WERI-Rb-1 (cell line): ENCODE data around the gene F8.

ENCODE experiments used
- DNase-seq: peaks from one replicate; pipeline ENCODE4 v3.0.0-alpha.2; 2020
- H3K27ac ChIP-seq: fragments of 250-450 bp; sonication (Bioruptor Pico); 2 replicates; pipeline ENCODE4 v1.5.1; 2020; ENCODE audit warnings: mild to moderate bottlenecking, moderate library complexity
- H3K27me3 ChIP-seq: fragments of 250-450 bp; sonication (Bioruptor Pico); 2 replicates; pipeline ENCODE4 v1.5.1; 2021; ENCODE audit warnings: mild to moderate bottlenecking, low read depth, moderate library complexity; ENCODE audit not compliant: insufficient read depth, severe bottlenecking
- H3K36me3 ChIP-seq: fragments of 250-450 bp; sonication (Bioruptor Pico); 2 replicates; pipeline ENCODE4 v1.5.1; 2020; ENCODE audit warnings: mild to moderate bottlenecking, moderate library complexity
- H3K4me3 ChIP-seq: 2 replicates; pipeline ENCODE4 v1.5.1; 2011; ENCODE audit warnings: low read depth, mild to moderate bottlenecking, control low read depth, low read length
- H3K9me3 ChIP-seq: fragments of 250-450 bp; sonication (Bioruptor Pico); 2 replicates; pipeline ENCODE4 v1.5.1; 2021; ENCODE audit warnings: mild to moderate bottlenecking, moderate library complexity; ENCODE audit not compliant: severe bottlenecking
- CTCF ChIP-seq: IDR thresholded peaks from 2 replicates; pipeline ENCODE4 v1.5.1; 2011; ENCODE audit warnings: low read depth, mild to moderate bottlenecking, control low read depth, inconsistent platforms, low read length

F8 gene

GRCh38 chrX:154855256-154855655, 167.3 kb downstream of the F8 start:
- no peak overlapping the region for H3K4me3 ChIP-seq
- H3K36me3 ChIP-seq: no peaks in the 10 kb centered on the region
- no peaks in the 10 kb centered on the region for H3K9me3 ChIP-seq
- H3K27me3 ChIP-seq: no peaks in the 10 kb centered on the region
- no peak for DNase-seq
- H3K27ac ChIP-seq: no peak overlapping the region
- no peak for TF ChIP-seq CTCF

GRCh38 chrX:154850957-154851611, 171.4 kb downstream of the F8 start:
- Histone ChIP-seq H3K36me3 (no peaks in the 10 kb centered on the region), H3K27ac (no peak overlapping the region), H3K9me3 (peaks cover 9% of the 10 kb centered on the region), H3K27me3 (no peaks in the 10 kb centered on the region), H3K4me3 (no peak overlapping the region)
- no peak for TF ChIP-seq CTCF
- DNase-seq: no peak

DNA sequence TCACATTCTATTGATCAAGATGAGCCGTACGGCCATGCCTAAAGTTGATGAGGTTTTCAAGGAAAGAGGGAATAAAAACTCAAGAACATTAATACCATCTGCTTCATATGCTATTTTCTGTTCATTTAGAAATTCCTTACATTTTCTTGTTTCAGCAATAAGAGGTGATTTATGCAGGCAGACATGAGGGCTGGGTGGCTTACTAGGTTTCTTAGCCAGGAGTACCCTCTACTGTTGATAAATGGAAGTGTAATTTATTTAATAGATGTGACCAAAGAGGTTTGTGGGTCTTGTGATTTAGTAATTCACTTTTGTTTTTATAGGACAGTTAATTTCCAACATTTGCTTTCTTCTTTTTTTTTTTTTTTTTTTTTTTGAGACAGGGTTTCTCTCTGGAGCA, 181.7 kb downstream of the F8 start:
- H3K36me3 ChIP-seq: no peaks in the 10 kb centered on the region
- TF ChIP-seq CTCF: peak; percentile 34; the same call in 1 of the 2 replicates
- H3K27me3 ChIP-seq: no peaks in the 10 kb centered on the region
- no peak overlapping the region for H3K27ac ChIP-seq
- no peaks in the 10 kb centered on the region for H3K9me3 ChIP-seq
- no peak for DNase-seq
- H3K4me3 ChIP-seq: no peak overlapping the region

- DNase-seq: no peak
- H3K27me3 ChIP-seq: no peaks in the 10 kb centered on the region
- no peaks in the 10 kb centered on the region for H3K36me3 ChIP-seq
- no peak overlapping the region for H3K4me3 ChIP-seq
- H3K27ac ChIP-seq: no peak overlapping the region
- no peaks in the 10 kb centered on the region for H3K9me3 ChIP-seq
- TF ChIP-seq CTCF: no peak
Observed at GRCh38 chrX:154836163-154836562, 186.4 kb downstream of the F8 start.

DNA sequence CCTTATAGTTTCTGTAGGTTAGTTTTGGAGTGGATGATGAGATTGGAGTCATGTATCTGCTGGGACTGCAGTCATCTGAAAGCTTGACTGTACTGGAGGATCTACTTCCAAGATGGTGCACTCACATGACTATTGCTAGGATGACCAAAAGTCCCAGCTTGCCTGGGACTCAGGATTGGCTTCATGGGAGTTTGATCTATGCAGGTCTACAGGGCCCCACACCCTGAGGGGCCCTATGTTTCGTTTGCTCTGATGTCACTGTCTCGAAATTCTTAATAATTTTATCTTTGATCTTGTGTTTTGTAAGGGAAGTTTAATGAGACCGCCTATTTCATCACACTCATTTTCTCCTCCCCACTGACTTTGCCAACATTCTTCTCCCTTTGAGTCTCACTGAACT, 188.0 kb downstream of the F8 start, which contains the start of gene SMIM9:
TSS of gene SMIM9 (minus strand) at position 101 of the 400 bp plus-strand sequence. CDS start 3,806 bp downstream, outside the sequence.
- no peaks in the 10 kb centered on the region for H3K36me3 ChIP-seq
- H3K9me3 ChIP-seq: no peaks in the 10 kb centered on the region
- H3K27me3 ChIP-seq: no peaks in the 10 kb centered on the region
- no peak within 1 kb of the TSS for H3K27ac ChIP-seq
- no peak for TF ChIP-seq CTCF
- no peak for DNase-seq
- H3K4me3 ChIP-seq: no peak within 1 kb of the TSS

GRCh38 chrX:154833746-154834274, 188.7 kb downstream of the F8 start:
- no peak for DNase-seq
- Histone ChIP-seq H3K36me3 (no peaks in the 10 kb centered on the region), H3K27ac (no peak overlapping the region), H3K4me3 (no peak overlapping the region), H3K27me3 (no peaks in the 10 kb centered on the region), H3K9me3 (no peaks in the 10 kb centered on the region)
- TF ChIP-seq CTCF: no peak
